Stomach (tissue), 9 donors: ENCODE data around the gene USP32. TPM values are rescaled to one million over a fixed set of nuclear protein-coding genes. Genes with fewer than 3 reads are reported as not detected.
"Not testable (repeated sequence)": the region's sequence is repeated elsewhere in the genome, so short reads cannot be mapped to it uniquely, and the experiment has no call there.

Source experiments
- DNase-seq, 2 donors: peaks; one replicate each; pipeline versions ENCODE4 v3.0.0 to v3.0.0-alpha.2; 2013 to 2019
- H3K27ac ChIP-seq, 5 donors: fragments of 200-600 bp in 4 of 5; sonication (generic) in 4 of 5; one replicate each; pipeline ENCODE4 v1.5.1; 2013 to 2019; ENCODE audit warnings: mild to moderate bottlenecking in 1 of 5, moderate library complexity in 1 of 5
- H3K27me3 ChIP-seq, 3 donors: fragments of 200-600 bp; sonication (generic); one replicate each; pipeline ENCODE4 v1.5.1; 2017 to 2019; ENCODE audit warnings: mixed run types in 1 of 3
- H3K36me3 ChIP-seq, 4 donors: fragments of 200-600 bp; sonication (generic); 1 replicate in 3 of 4; 2 replicates in 1 of 4; pipeline ENCODE4 v1.5.1; 2016 to 2019
- H3K4me1 ChIP-seq, 4 donors: fragments of 200-600 bp; sonication (generic); one replicate each; pipeline ENCODE4 v1.5.1; 2016 to 2019
- H3K4me3 ChIP-seq, 4 donors: fragments of 200-600 bp; sonication (generic) in 3 of 4; one replicate each; pipeline ENCODE4 v1.5.1; 2016 to 2019; ENCODE audit warnings: mild to moderate bottlenecking in 1 of 4
- H3K9me3 ChIP-seq, 4 donors: fragments of 200-600 bp; sonication (generic); one replicate each; pipeline ENCODE4 v1.5.1; 2016 to 2019
- EP300 ChIP-seq: sonication (generic); formaldehyde crosslinking; IDR thresholded peaks from one replicate; pipeline ENCODE4 v1.6.1; 2017; ENCODE audit warnings: antibody characterized with exemption
- POLR2A ChIP-seq, 4 donors: fragments of 450-650 bp; IDR thresholded peaks; one replicate each; pipeline ENCODE4 v1.6.1; 2016; ENCODE audit warnings: antibody characterized with exemption in 4 of 4, control low read depth in 2 of 4, mild to moderate bottlenecking in 1 of 4, moderate library complexity in 1 of 4
- POLR2AphosphoS5 ChIP-seq, 3 donors: sonication (generic); formaldehyde crosslinking; IDR thresholded peaks; one replicate each; pipeline ENCODE4 v1.6.1; 2016; ENCODE audit warnings: antibody characterized with exemption in 3 of 3
- WGBS, 5 donors: extraction: QIAGEN DNeasy Blood & Tissue Kit in 3 of 5; methylation state at CpG; one replicate each; pipeline versions ENCODE4 v1.1.5 to v1.1.7; 2013 to 2018; 5-methylcytosine and 5-hydroxymethylcytosine counted together
- intact Hi-C: fragments of 100-400 bp; cut with DNase I; formaldehyde crosslinking; loops from one replicate; pipeline ENCODE4 v1.15.1; 2023; ENCODE audit warnings: low total_unique reads
- polyA plus RNA-seq, 3 donors: library from polyadenylated mRNA; stranded (reverse); fragments of 200-250 nt; gene quantifications; one replicate each; pipeline ENCODE4 v1.2.3, GENCODE V29; 2013
- total RNA-seq, 5 donors: library from RNA; depleted of rRNA; stranded (reverse); fragments of >200 nt; gene quantifications; one replicate each; pipeline versions ENCODE4 v1.1.0 to v1.2.3, GENCODE V29; 2014 to 2016
- TF ChIP-seq, protein P1 (sequence below), 7 experiments: fragments of 450-650 bp in 4 of 7; fragments of 200-600 bp in 3 of 7; sonication (generic) in 3 of 7; IDR thresholded peaks; one replicate each; pipeline ENCODE4 v1.5.1; 2016 to 2019; ENCODE audit warnings: antibody characterized with exemption in 7 of 7, control low read depth in 2 of 7, mild to moderate bottlenecking in 1 of 7
- donor health status: healthy with polysubstance abuse.
- donor health status: Bipolar disorder and iron deficiency.
- donor health status: healthy.

Gene USP32
- total and polyA plus RNA-seq, 8 donors: 7.5 to 70.9 (median 16.0) TPM

DNA sequence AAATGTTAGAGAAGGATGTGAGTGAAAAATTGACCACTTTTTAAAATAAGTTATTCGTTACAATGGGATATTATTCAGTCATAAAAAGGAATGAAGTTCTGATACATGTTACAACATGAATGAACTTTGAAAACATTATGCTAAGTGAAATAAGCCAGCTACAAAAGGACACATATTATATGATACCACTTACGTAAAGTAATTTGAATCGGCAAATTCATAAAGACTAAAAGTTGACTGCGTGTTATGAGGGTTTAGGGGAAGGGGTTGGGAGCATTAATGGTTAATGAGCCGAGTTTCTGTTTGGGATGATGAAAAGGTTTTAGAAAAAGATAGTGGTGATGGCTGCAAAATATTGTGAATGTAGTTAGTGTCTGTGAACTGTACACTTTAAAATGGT lies 73.1 kb downstream of the USP32 start:
- Histone ChIP-seq H3K27ac (no peak overlapping the region), H3K4me1 (peaks cover 0 to 14% (median 4%) of the 10 kb centered on the region in 4 donors), H3K4me3 (no peak overlapping the region), H3K9me3 (no peaks in the 10 kb centered on the region), H3K27me3 (no peaks in the 10 kb centered on the region), H3K36me3 (no peaks in the 10 kb centered on the region)
- TF ChIP-seq, protein P1, sequence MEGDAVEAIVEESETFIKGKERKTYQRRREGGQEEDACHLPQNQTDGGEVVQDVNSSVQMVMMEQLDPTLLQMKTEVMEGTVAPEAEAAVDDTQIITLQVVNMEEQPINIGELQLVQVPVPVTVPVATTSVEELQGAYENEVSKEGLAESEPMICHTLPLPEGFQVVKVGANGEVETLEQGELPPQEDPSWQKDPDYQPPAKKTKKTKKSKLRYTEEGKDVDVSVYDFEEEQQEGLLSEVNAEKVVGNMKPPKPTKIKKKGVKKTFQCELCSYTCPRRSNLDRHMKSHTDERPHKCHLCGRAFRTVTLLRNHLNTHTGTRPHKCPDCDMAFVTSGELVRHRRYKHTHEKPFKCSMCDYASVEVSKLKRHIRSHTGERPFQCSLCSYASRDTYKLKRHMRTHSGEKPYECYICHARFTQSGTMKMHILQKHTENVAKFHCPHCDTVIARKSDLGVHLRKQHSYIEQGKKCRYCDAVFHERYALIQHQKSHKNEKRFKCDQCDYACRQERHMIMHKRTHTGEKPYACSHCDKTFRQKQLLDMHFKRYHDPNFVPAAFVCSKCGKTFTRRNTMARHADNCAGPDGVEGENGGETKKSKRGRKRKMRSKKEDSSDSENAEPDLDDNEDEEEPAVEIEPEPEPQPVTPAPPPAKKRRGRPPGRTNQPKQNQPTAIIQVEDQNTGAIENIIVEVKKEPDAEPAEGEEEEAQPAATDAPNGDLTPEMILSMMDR (IDR thresholded peaks at IDR 0.05): no peak
- no peak for TF ChIP-seq POLR2AphosphoS5 (IDR thresholded peaks at IDR 0.05)
- no peak for TF ChIP-seq EP300
- TF ChIP-seq POLR2A (IDR thresholded peaks at IDR 0.05): no peak
- WGBS, 5 donors: 95 to 97% (median 97%) methylated on average over 5 of the region's 5 CpGs
- DNase-seq: no peak
- intact Hi-C loops: no loop called here

DNA sequence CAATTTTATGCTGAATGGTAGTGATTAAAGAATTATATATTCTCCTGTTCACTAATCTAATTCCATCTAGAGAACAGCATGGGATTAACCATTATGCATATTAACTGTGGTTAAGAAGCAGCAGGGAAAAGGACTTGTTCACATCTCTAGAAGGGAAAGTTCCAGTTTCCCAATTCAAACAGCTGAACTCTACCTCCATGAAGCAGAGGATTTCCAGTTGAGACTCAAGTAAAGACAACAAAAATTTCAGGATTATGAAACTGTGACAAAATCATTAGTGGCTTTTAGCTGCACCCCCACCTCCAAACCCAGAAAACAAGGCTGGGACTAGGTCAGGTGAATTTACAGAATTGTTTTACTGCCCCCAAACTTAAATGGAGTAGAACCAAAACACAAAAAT lies 73.6 kb downstream of the USP32 start:
- intact Hi-C loops: no loop called here
- no peaks in the 10 kb centered on the region for H3K36me3 ChIP-seq
- H3K27ac ChIP-seq: no peak overlapping the region
- DNase-seq: no peak
- H3K27me3 ChIP-seq: no peaks in the 10 kb centered on the region
- peaks cover 0 to 14% (median 4%) of the 10 kb centered on the region in 4 donors for H3K4me1 ChIP-seq
- no peaks in the 10 kb centered on the region for H3K9me3 ChIP-seq
- TF ChIP-seq, protein P1 (IDR thresholded peaks at IDR 0.05): no peak
- TF ChIP-seq POLR2AphosphoS5 (IDR thresholded peaks at IDR 0.05): no peak
- TF ChIP-seq EP300: no peak
- no peak for TF ChIP-seq POLR2A (IDR thresholded peaks at IDR 0.05)
- H3K4me3 ChIP-seq: no peak overlapping the region

- Histone ChIP-seq H3K9me3 (no peaks in the 10 kb centered on the region), H3K36me3 (no peaks in the 10 kb centered on the region), H3K27me3 (no peaks in the 10 kb centered on the region), H3K4me3 (no peak overlapping the region), H3K4me1 (no peaks in the 10 kb centered on the region), H3K27ac (no peak overlapping the region)
- 87 to 95% (median 92%) methylated on average over 2 of the region's 2 CpGs for WGBS, 5 donors
- TF ChIP-seq, protein P1 (IDR thresholded peaks at IDR 0.05): no peak
- TF ChIP-seq POLR2A (IDR thresholded peaks at IDR 0.05) (no peak), POLR2AphosphoS5 (IDR thresholded peaks at IDR 0.05) (no peak), EP300 (no peak)
- DNase-seq: no peak
- intact Hi-C loops: no loop called here
These were observed 76.3 kb downstream of the USP32 start for GRCh38 chr17:60315650-60316049.

GRCh38 chr17:60314900-60315299 lies 77.0 kb downstream of the USP32 start:
- H3K4me3 ChIP-seq, DNase-seq, H3K36me3 ChIP-seq, H3K27me3 ChIP-seq, intact Hi-C loops, H3K4me1 ChIP-seq, H3K9me3 ChIP-seq, H3K27ac ChIP-seq: not testable (repeated sequence)
- 81 to 92% (median 91%) methylated on average over 8 of the region's 8 CpGs for WGBS, 5 donors

- Histone ChIP-seq H3K36me3 (no peaks in the 10 kb centered on the region), H3K9me3 (no peaks in the 10 kb centered on the region), H3K27ac (no peak overlapping the region), H3K4me1 (no peaks in the 10 kb centered on the region), H3K4me3 (no peak overlapping the region), H3K27me3 (no peaks in the 10 kb centered on the region)
- TF ChIP-seq POLR2A (IDR thresholded peaks at IDR 0.05) (no peak), POLR2AphosphoS5 (IDR thresholded peaks at IDR 0.05) (no peak), EP300 (no peak)
- TF ChIP-seq, protein P1 (IDR thresholded peaks at IDR 0.05): no peak
- intact Hi-C loops: no loop called here
- DNase-seq: no peak
- WGBS, 5 donors: 86 to 96% (median 89%) methylated on average over 1 of the region's 1 CpG
These were observed 77.5 kb downstream of the USP32 start for GRCh38 chr17:60314423-60314822.
